Ascending aorta (tissue), 2 donors: ENCODE results near the gene JUN. TPM values are rescaled to one million over a fixed set of nuclear protein-coding genes. Genes with fewer than 3 reads are reported as not detected.

Experiments used
- DNase-seq, 2 donors: peaks; one replicate each; pipeline ENCODE4 v3.0.0-alpha.2; 2019; ENCODE audit warnings: low spot score in 2 of 2
- H3K27ac ChIP-seq, 2 donors: fragments of 200-600 bp; sonication (generic); one replicate each; pipeline ENCODE4 v1.5.1; 2016 to 2017; ENCODE audit warnings: mild to moderate bottlenecking in 1 of 2
- H3K27me3 ChIP-seq: fragments of 200-600 bp; sonication (generic); one replicate; pipeline ENCODE4 v1.5.1; 2017
- H3K36me3 ChIP-seq, 2 donors: fragments of 200-600 bp; sonication (generic); one replicate each; pipeline ENCODE4 v1.5.1; 2016
- H3K4me1 ChIP-seq, 2 donors: fragments of 200-600 bp; sonication (generic); one replicate each; pipeline ENCODE4 v1.5.1; 2016 to 2017; ENCODE audit warnings: mild to moderate bottlenecking in 1 of 2
- H3K4me3 ChIP-seq, 2 donors: fragments of 200-600 bp; sonication (generic); one replicate each; pipeline ENCODE4 v1.5.1; 2016 to 2017; ENCODE audit warnings: mild to moderate bottlenecking in 1 of 2
- H3K9me3 ChIP-seq, 2 donors: fragments of 200-600 bp; sonication (generic); one replicate each; pipeline ENCODE4 v1.5.1; 2016
- CTCF ChIP-seq, 3 experiments: fragments of 200-600 bp in 2 of 3; fragments of 450-650 bp in 1 of 3; sonication (generic) in 2 of 3; IDR thresholded peaks; one replicate each; pipeline ENCODE4 v1.5.1; 2016 to 2019; ENCODE audit warnings: antibody characterized with exemption in 3 of 3, mild to moderate bottlenecking in 1 of 3, moderate library complexity in 1 of 3
- intact Hi-C: fragments of 100-400 bp; cut with DNase I; formaldehyde crosslinking; loops from one replicate; pipeline ENCODE4 v1.15.1; 2023
- total RNA-seq: library from RNA; depleted of rRNA; stranded (reverse); fragments of >200 nt; gene quantifications from one replicate; pipeline ENCODE4 v1.1.0, GENCODE V29; 2016

Gene JUN
- total RNA-seq, 1 donor from 2014 or later = 1,004 TPM

DNA sequence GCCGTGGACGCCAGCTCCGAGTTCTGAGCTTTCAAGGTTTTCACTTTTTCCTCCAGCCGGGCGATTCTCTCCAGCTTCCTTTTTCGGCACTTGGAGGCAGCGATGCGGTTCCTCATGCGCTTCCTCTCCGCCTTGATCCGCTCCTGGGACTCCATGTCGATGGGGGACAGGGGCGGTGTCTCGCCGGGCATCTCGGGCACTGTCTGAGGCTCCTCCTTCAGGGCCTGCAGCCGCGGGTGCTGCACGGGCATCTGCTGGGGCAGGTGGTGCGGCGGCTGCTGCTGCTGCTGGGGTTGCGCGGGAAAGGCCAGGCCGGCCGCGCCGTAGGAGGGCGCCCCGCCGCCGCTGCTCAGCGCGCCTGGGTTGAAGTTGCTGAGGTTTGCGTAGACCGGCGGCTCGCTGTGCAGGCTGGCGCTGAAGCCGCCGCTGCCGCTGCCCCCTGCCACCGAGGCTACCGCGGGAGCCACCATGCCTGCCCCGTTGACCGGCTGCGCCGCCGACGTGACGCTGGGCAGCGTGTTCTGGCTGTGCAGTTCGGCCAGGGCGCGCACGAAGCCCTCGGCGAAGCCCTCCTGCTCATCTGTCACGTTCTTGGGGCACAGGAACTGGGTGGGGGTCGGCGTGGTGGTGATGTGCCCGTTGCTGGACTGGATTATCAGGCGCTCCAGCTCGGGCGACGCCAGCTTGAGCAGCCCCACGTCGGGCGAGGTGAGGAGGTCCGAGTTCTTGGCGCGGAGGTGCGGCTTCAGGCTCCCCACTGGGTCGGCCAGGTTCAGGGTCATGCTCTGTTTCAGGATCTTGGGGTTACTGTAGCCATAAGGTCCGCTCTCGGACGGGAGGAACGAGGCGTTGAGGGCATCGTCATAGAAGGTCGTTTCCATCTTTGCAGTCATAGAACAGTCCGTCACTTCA, 1.4 kb downstream of the JUN start:
- H3K4me3 ChIP-seq = peak overlapping the region; percentile 95 to 97
- no peaks in the 10 kb centered on the region for H3K27me3 ChIP-seq
- H3K36me3 ChIP-seq = peaks cover 0 to 9% of the 10 kb centered on the region in 2 donors
- peak overlapping the region; percentile 99 for H3K27ac ChIP-seq
- peaks cover 0 to 5% of the 10 kb centered on the region in 2 donors for H3K4me1 ChIP-seq
- peak; percentile 10 to 73 for DNase-seq
- peak in 1 of 3 experiments; percentile 16 for TF ChIP-seq CTCF (IDR thresholded peaks at IDR 0.05)
- H3K9me3 ChIP-seq = no peaks in the 10 kb centered on the region
- intact Hi-C loops = loop anchor here (5.0 kb wide), 1 partner anchor 650 kb away; no protein-coding TSS in a partner anchor

DNA sequence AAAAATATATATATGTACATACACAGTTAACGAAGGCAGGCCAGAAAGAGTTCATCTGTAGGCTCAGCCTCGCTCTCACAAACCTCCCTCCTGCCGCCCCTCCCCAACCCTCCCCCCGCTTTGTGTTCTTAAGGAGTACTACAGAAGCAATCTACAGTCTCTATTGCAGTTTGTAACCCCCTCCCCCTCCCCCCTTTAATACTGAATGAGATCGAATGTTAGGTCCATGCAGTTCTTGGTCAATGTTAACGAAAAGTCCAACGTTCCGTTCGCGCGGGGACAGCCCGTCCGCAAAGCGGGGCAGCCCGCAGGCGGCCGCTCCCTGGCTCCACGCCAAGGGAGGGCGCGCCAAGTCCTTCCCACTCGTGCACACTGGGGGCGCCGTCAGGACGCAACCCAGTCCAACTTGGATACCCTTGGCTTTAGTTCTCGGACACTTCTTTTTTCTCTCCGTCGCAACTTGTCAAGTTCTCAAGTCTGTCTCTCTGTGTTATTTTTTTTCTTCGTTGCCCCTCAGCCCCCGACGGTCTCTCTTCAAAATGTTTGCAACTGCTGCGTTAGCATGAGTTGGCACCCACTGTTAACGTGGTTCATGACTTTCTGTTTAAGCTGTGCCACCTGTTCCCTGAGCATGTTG, 2.2 kb downstream of the JUN start:
- Histone ChIP-seq H3K4me1 (peaks cover 0 to 5% of the 10 kb centered on the region in 2 donors), H3K4me3 (peak overlapping the region; percentile 95 to 97), H3K9me3 (no peaks in the 10 kb centered on the region), H3K36me3 (peaks cover 0 to 9% of the 10 kb centered on the region in 2 donors), H3K27ac (peak overlapping the region; percentile 99), H3K27me3 (no peaks in the 10 kb centered on the region)
- TF ChIP-seq CTCF (IDR thresholded peaks at IDR 0.05) = peak; percentile 37 to 48 (median 41)
- DNase-seq = peak; percentile 15 to 84
- intact Hi-C loops = loop anchor here (5.0 kb wide), 1 partner anchor 651 kb away; no protein-coding TSS in a partner anchor

- H3K9me3 ChIP-seq = no peaks in the 10 kb centered on the region
- peak overlapping the region; percentile 99 for H3K27ac ChIP-seq
- peak overlapping the region; percentile 95 to 97 for H3K4me3 ChIP-seq
- no peak for TF ChIP-seq CTCF (IDR thresholded peaks at IDR 0.05)
- peaks cover 0 to 5% of the 10 kb centered on the region in 2 donors for H3K4me1 ChIP-seq
- H3K36me3 ChIP-seq = peaks cover 0 to 9% of the 10 kb centered on the region in 2 donors
- no peak for DNase-seq
- no peaks in the 10 kb centered on the region for H3K27me3 ChIP-seq
- intact Hi-C loops = loop anchor here (5.0 kb wide), 1 partner anchor 651 kb away; no protein-coding TSS in a partner anchor
Measured at GRCh38 chr1:58780836-58781452, 2.9 kb downstream of the JUN start.

DNA sequence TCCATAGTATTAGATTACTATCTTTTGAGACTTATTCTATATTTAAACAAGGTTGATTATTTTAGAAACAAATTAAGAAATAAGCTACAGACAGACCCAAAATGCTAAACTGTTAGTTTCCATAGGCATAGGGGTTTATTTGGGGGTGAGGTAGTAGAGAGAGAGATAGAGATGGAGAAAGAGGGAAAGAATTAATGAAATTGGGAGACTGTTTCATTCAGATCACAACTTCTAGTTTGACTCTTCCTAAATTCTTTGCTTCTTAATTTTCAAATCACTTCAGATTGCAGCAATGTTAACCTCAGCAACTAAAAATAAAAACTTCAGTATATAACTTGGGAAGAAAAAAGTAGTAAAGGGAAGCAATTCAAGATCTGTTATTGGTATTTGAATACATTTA, 3.4 kb downstream of the JUN start:
- intact Hi-C loops = loop anchor here (5.0 kb wide), 1 partner anchor 652 kb away; no protein-coding TSS in a partner anchor
- H3K4me1 ChIP-seq = peaks cover 0 to 5% of the 10 kb centered on the region in 2 donors
- peaks cover 0 to 9% of the 10 kb centered on the region in 2 donors for H3K36me3 ChIP-seq
- H3K27ac ChIP-seq = peak overlapping the region in 1 of 2 donors; percentile 99
- H3K4me3 ChIP-seq = peak overlapping the region; percentile 95 to 97
- H3K27me3 ChIP-seq = no peaks in the 10 kb centered on the region
- no peaks in the 10 kb centered on the region for H3K9me3 ChIP-seq
- no peak for DNase-seq
- TF ChIP-seq CTCF (IDR thresholded peaks at IDR 0.05) = no peak

GRCh38 chr1:58779801-58780382, 4.0 kb downstream of the JUN start:
- Histone ChIP-seq H3K4me3 (peak overlapping the region in 1 of 2 donors; percentile 95), H3K27ac (peak overlapping the region; percentile 43 to 99), H3K27me3 (no peaks in the 10 kb centered on the region), H3K36me3 (peaks cover 0 to 9% of the 10 kb centered on the region in 2 donors), H3K9me3 (no peaks in the 10 kb centered on the region), H3K4me1 (peaks cover 0 to 5% of the 10 kb centered on the region in 2 donors)
- intact Hi-C loops = loop anchor here (5.0 to 10.0 kb wide), 2 partner anchors 195 to 652 kb away; no protein-coding TSS in a partner anchor
- no peak for TF ChIP-seq CTCF (IDR thresholded peaks at IDR 0.05)
- peak in 1 of 2 donors; percentile 83 for DNase-seq
